ENCODE results near the gene ARF3. TPM values are rescaled to one million over a fixed set of nuclear protein-coding genes. Genes with fewer than 3 reads are reported as not detected.

ARF3 gene
- total and polyA plus RNA-seq, 9 of the 15 experiments (the other 6 are each of a cell fraction or from before 2014, with no cell fraction given): 5.9 to 170 (median 64.4) TPM

DNA sequence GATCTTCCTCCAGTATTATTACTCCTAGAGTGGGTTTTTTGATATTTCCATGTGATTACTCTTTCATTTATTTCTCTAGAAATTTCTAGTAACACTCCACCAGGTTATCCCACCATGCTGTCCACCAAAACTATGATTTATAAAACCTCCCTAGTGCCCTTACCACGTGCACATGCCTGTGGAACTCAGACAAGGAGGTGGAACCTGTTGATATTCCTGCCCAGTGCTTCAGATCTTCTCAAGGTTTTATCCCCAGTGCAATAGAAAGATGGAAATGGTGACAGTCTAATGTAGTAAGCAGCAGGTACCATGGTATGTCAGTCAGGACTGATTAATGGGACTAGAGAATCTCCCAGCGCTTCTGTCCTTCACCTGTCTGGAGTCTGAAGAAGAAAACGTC, 3.5 kb upstream of the ARF3 start:
- 0% methylated on average over 3 of the region's 3 CpGs for WGBS (ENCODE audit: insufficient coverage, low coverage, missing lambda C conversion rate)
- DNase-seq (ENCODE audit: extremely low read depth in 1 of 4, low spot score in 3 of 4): no peak
- in situ Hi-C loops (cut with MboI): no loop called here
- H3K9me3 ChIP-seq (replicated peaks; ENCODE audit: control insufficient read depth, insufficient read depth, low read depth, low read length): no peaks in the 10 kb centered on the region
- H3K27ac ChIP-seq (ENCODE audit: extremely low read depth, low read depth, low read length): no peak overlapping the region
- intact Hi-C loops (cut with micrococcal nuclease): no loop called here
- FAIRE-seq: no peak
- no peaks in the 10 kb centered on the region; the same call in 1 of the 2 replicates for H4K20me1 ChIP-seq (replicated peaks; ENCODE audit: control insufficient read depth, insufficient read depth, low read length)
- ATAC-seq: no peak
- no TSS peak for BruUV-seq (replicated peaks)
- H3K27me3 ChIP-seq (ENCODE audit: control insufficient read depth in 2 of 2, insufficient read depth in 2 of 2, low read length in 2 of 2): no peaks in the 10 kb centered on the region
- H3K9ac ChIP-seq (ENCODE audit: insufficient read depth in 1 of 2, low read depth in 2 of 2, low read length in 2 of 2): no peak overlapping the region
- peaks cover 1% of the 10 kb centered on the region for H3K9me1 ChIP-seq (ENCODE audit: control insufficient read depth, insufficient read depth, low read length)
- CTCF ChIA-PET (ENCODE audit: low intra/inter-chr PET ratio): no interaction called here
- H3K4me3 ChIP-seq: no peak overlapping the region
- no peak overlapping the region for H2AFZ ChIP-seq (ENCODE audit: low read depth, low read length)
- no peak for TF ChIP-seq CHD2 (IDR thresholded peaks at IDR 0.05; ENCODE audit: low read depth, low read length)
- no peak for TF ChIP-seq SRSF3 (IDR thresholded peaks at IDR 0.05; ENCODE audit: insufficient read depth, low read length)
- TF ChIP-seq ZNF551 (CRISPR knock-in tag; IDR thresholded peaks at IDR 0.05): no peak
- TF ChIP-seq, protein P1, sequence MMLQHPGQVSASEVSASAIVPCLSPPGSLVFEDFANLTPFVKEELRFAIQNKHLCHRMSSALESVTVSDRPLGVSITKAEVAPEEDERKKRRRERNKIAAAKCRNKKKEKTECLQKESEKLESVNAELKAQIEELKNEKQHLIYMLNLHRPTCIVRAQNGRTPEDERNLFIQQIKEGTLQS (IDR thresholded peaks at IDR 0.05): no peak
- TF ChIP-seq, protein P1 (CRISPR knock-in tag; conservative IDR thresholded peaks at IDR 0.05): no peak
- no peak for TF ChIP-seq SETDB1 (IDR thresholded peaks at IDR 0.05; ENCODE audit: low read length)
- no peak for TF ChIP-seq NBN (IDR thresholded peaks at IDR 0.05; ENCODE audit: low read depth)
- TF ChIP-seq GABPA (tag; conservative IDR thresholded peaks at IDR 0.05; ENCODE audit: low read depth): no peak
- TF ChIP-seq, protein P2, sequence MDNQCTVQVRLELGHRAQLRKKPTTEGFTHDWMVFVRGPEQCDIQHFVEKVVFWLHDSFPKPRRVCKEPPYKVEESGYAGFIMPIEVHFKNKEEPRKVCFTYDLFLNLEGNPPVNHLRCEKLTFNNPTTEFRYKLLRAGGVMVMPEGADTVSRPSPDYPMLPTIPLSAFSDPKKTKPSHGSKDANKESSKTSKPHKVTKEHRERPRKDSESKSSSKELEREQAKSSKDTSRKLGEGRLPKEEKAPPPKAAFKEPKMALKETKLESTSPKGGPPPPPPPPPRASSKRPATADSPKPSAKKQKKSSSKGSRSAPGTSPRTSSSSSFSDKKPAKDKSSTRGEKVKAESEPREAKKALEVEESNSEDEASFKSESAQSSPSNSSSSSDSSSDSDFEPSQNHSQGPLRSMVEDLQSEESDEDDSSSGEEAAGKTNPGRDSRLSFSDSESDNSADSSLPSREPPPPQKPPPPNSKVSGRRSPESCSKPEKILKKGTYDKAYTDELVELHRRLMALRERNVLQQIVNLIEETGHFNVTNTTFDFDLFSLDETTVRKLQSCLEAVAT (IDR thresholded peaks at IDR 0.05): no peak
- POLR2A ChIA-PET: interaction anchor here (0.9 to 1.0 kb wide), 2 partner anchors 13 to 15 kb away, joined by 3 read pairs; no protein-coding TSS in a partner anchor
- H3K4me1 ChIP-seq (replicated peaks in 1 of 2; ENCODE audit: control insufficient read depth in 2 of 2, insufficient read depth in 2 of 2, low read length in 2 of 2): peaks cover 7 to 9% of the 10 kb centered on the region in 2 experiments; a peak in 4 of 5 replicates
- no peak overlapping the region for H3K4me2 ChIP-seq (ENCODE audit: insufficient read depth, low read length)
- peaks cover 1% of the 10 kb centered on the region; the same call in 1 of the 3 replicates for H3K36me3 ChIP-seq (ENCODE audit: control insufficient read depth, insufficient read depth, low read length)
- peaks cover 14% of the 10 kb centered on the region for H3K79me2 ChIP-seq (ENCODE audit: control insufficient read depth, insufficient read depth, low read length)

All from K562 (cell line).